GM20000 (cell line): Measurements from ENCODE around the gene IGSF5.

Experiments
- DNase-seq: peaks from one replicate; pipeline ENCODE4 v3.0.0; 2012; ENCODE audit warnings: low spot score
- TF ChIP-seq, protein P1 (sequence below): IDR thresholded peaks from 2 replicates; pipeline ENCODE4 v1.5.1; 2012; ENCODE audit warnings: mild to moderate bottlenecking, control low read depth; ENCODE audit errors: extremely low read depth, missing control alignments

Gene IGSF5

DNA sequence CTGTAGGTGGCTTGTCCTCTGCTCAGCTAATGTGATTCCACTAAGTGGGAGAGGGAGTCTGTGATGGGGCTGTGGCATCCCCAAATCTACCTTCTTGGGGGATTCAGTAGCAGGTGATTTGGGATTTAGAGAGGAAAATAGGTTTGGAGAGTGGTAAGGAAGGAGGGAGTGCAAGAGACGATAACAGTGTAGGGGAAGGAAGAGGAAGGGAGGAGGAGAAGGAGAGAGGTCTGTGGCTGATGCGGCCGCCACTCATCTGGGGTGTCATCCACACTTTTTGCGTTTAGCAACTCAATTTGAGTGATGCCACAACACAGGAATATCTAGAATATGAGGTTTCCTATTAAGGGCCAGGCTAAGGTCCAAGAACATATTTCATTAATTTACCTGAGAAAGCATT, 98.5 kb downstream of the IGSF5 start:
- DNase-seq: no peak
- TF ChIP-seq, protein P1, sequence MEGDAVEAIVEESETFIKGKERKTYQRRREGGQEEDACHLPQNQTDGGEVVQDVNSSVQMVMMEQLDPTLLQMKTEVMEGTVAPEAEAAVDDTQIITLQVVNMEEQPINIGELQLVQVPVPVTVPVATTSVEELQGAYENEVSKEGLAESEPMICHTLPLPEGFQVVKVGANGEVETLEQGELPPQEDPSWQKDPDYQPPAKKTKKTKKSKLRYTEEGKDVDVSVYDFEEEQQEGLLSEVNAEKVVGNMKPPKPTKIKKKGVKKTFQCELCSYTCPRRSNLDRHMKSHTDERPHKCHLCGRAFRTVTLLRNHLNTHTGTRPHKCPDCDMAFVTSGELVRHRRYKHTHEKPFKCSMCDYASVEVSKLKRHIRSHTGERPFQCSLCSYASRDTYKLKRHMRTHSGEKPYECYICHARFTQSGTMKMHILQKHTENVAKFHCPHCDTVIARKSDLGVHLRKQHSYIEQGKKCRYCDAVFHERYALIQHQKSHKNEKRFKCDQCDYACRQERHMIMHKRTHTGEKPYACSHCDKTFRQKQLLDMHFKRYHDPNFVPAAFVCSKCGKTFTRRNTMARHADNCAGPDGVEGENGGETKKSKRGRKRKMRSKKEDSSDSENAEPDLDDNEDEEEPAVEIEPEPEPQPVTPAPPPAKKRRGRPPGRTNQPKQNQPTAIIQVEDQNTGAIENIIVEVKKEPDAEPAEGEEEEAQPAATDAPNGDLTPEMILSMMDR: no peak

DNA sequence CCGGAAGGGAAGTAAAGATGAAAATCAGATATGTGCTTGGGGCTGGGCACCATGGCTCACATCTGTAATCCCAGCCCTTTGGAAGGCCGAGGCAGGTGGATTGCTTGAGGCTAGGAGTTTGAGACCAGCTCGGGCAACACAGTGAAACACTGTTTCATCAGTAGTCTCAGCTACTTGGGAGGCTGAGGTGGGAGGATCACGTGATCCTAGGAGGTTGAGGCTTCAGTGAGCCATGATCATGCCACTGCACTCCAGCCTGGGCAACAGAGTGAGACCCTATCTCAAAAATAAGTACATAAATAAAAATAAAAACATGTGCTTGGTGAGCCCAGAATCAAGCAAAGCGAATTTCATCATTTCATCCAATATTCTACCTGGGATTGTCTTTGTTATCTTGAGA, 98.9 kb downstream of the IGSF5 start:
- DNase-seq: no peak
- TF ChIP-seq, protein P1: no peak

DNA sequence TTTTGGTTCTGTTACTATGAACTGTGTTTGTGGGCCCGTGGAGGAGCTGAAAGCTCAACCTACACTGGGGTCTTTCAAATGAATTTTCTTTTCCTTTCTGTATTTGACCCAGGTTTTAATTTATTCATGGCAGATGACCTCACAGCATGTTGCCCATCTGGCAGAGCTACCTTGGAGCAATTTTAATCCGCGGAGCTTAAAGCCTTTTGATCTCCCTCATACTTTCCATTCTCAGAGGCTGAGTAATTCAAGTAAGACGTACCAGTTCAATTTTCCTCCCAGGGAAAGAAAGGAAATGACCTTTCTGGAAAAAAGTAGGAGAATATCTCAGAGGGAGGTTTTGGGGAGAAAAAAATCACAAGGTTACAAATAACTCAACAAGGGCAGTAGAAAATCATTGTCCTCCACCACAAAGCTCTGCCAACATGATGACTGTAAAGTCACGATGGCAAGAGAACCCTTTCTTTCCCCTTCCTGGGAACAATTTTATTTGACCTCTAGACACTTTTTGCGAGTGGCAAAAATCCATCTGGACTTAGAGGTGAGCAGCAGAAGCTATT, 100.7 kb downstream of the IGSF5 start:
- no peak for DNase-seq
- TF ChIP-seq, protein P1: no peak

DNA sequence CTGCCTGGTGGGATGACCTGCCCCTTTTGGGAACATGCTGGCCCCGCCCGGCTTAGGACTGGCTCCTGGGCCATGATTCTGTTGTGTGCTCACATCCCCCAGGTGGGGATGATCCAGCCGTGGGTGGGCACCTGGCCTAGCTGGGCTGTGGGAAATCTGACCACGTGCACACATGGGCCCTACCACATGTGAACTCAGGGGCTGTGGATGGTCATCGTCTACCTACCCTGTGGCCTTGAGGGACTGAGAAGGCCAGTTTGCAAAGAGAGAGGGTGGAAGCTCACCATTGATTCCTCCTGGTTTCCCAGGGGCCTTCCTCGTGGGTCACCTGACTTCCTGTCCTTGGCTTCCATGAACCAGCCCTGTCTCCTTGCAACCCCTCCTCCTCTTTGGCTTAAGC, 102.9 kb downstream of the IGSF5 start:
- TF ChIP-seq, protein P1: no peak
- DNase-seq: no peak

GRCh38 chr21:39849014-39849655, 104.2 kb downstream of the IGSF5 start:
- TF ChIP-seq, protein P1: no peak
- DNase-seq: no peak

GRCh38 chr21:39850333-39850732, 105.3 kb downstream of the IGSF5 start:
- DNase-seq: no peak

DNA sequence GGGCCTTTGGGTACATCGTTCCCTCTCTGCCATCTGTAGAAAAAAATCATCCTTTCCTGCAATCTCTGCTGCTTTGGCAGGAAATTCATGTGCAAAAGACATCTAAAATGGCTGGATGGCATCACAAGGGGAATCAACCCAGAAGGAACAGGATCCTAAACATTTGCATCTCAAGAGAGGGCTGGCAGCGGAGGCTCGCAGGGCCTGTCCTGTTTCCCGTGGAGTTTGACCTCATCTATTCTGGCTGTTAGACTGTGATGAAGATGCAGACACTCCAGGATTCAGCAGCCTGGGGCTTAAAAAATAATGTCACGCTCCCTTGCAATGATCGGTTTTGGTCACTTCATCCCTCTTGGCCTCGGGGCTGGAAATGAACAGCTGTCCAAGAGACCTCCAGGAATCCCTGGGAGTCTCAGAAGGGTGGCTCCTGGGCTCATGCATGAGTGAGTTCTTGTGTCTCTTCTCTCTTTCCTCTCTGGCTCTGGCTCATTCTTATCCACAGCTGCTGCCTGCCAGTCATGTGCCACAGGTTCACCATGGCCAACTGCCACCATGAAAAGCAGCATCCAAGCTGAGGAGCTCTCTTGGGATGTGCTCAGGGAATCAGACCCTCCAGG, 106.1 kb downstream of the IGSF5 start:
- DNase-seq: no peak
- TF ChIP-seq, protein P1: no peak

More at GRCh38 chr21:39850333-39850732, 105.3 kb downstream of the IGSF5 start:
- TF ChIP-seq, protein P1: no peak
